NB4 (cell line): ENCODE measurements around the gene SHANK1.

Experiments used
- CTCF ChIP-seq: IDR thresholded peaks from one replicate; pipeline ENCODE4 v1.5.1; 2012; ENCODE audit warnings: low read depth, low read length
- MAX ChIP-seq: IDR thresholded peaks from 2 replicates; pipeline ENCODE4 v1.6.1; 2011; ENCODE audit warnings: low read depth, low read length
- MYC ChIP-seq: IDR thresholded peaks from 2 replicates; pipeline ENCODE4 v1.6.1; 2011; ENCODE audit warnings: low read depth, low read length
- POLR2A ChIP-seq: IDR thresholded peaks from 2 replicates; pipeline ENCODE4 v1.6.1; 2011; ENCODE audit warnings: mild to moderate bottlenecking; ENCODE audit not compliant: insufficient read length; ENCODE audit errors: extremely low read depth

GRCh38 chr19:50711196-50711595, 8.4 kb downstream of the SHANK1 start:
- TF ChIP-seq CTCF (no peak), POLR2A (no peak), MAX (no peak), MYC (no peak)
